Natural killer cell (primary cell): ENCODE measurements around the gene HMCN2. TPM values are rescaled to one million over a fixed set of nuclear protein-coding genes. Genes with fewer than 3 reads are reported as not detected.

Experiments
- ATAC-seq, 3 donors: fragments of 150-1000 bp in 2 of 3; fragments of 200-7000 bp in 1 of 3; cut with Tn5 transposase; 1 replicate in 1 of 3; 2 replicates in 2 of 3; pipeline ENCODE4 v1.10.0; 2021; ENCODE audit warnings: mild to moderate bottlenecking in 2 of 3, moderate library complexity in 2 of 3
- DNase-seq, 2 donors: peaks; one replicate each; pipeline versions ENCODE4 v3.0.0 to v3.0.0-alpha.2; 2013 to 2021; ENCODE audit warnings: mixed read lengths in 1 of 2
- H3K27ac ChIP-seq: one replicate; pipeline ENCODE4 v1.5.1; 2013; ENCODE audit warnings: mild to moderate bottlenecking, low read length
- H3K27me3 ChIP-seq: one replicate; pipeline ENCODE4 v1.6.1; 2013; ENCODE audit warnings: low read length; ENCODE audit not compliant: control insufficient read depth, insufficient read depth
- H3K36me3 ChIP-seq: one replicate; pipeline ENCODE4 v1.6.1; 2013; ENCODE audit warnings: low read length; ENCODE audit not compliant: control insufficient read depth, insufficient read depth
- H3K4me1 ChIP-seq: one replicate; pipeline ENCODE4 v1.6.1; 2013; ENCODE audit warnings: low read length; ENCODE audit not compliant: control insufficient read depth, insufficient read depth
- H3K4me3 ChIP-seq: one replicate; pipeline ENCODE4 v1.5.1; 2013; ENCODE audit warnings: low read length
- H3K9me3 ChIP-seq: one replicate; pipeline ENCODE4 v1.6.1; 2013; ENCODE audit warnings: low read length; ENCODE audit not compliant: control insufficient read depth, insufficient read depth
- H3K27ac Mint-ChIP-seq, 2 donors: one replicate each; pipeline ENCODE4 v1.8.0; 2022; ENCODE audit warnings: mild to moderate bottlenecking in 2 of 2, mixed read lengths in 2 of 2, moderate library complexity in 1 of 2
- H3K27me3 Mint-ChIP-seq, 2 donors: one replicate each; pipeline ENCODE4 v1.8.0; 2022; ENCODE audit warnings: low read depth in 2 of 2, mixed read lengths in 2 of 2
- H3K36me3 Mint-ChIP-seq: one replicate; pipeline ENCODE4 v1.8.0; 2022; ENCODE audit warnings: mixed read lengths
- H3K4me1 Mint-ChIP-seq, 2 donors: one replicate each; pipeline ENCODE4 v1.8.0; 2022; ENCODE audit warnings: mixed read lengths in 2 of 2
- H3K4me3 Mint-ChIP-seq: one replicate; pipeline ENCODE4 v1.8.0; 2022; ENCODE audit warnings: mild to moderate bottlenecking, moderate library complexity, mixed read lengths
- H3K9me3 Mint-ChIP-seq, 2 donors: one replicate each; pipeline ENCODE4 v1.8.0; 2022; ENCODE audit warnings: mixed read lengths in 2 of 2
- WGBS: methylation state at CpG from one replicate; pipeline ENCODE4 v1.1.7; 2013; ENCODE audit warnings: missing lambda C conversion rate; ENCODE audit not compliant: insufficient coverage; 5-methylcytosine and 5-hydroxymethylcytosine counted together
- intact Hi-C: fragments of 100-400 bp; cut with micrococcal nuclease; formaldehyde crosslinking; loops from one replicate; pipeline ENCODE4 v1.14.2; 2022
- total RNA-seq, 4 donors: library from RNA; stranded (reverse); fragments of 120-200 nt in 1 of 4; gene quantifications; one replicate each; pipeline versions ENCODE4 v1.2.3 to v1.2.4, GENCODE V29; 2013 to 2022
- TF ChIP-seq, protein P1 (sequence below): fragments of 200-600 bp; IDR thresholded peaks from one replicate; pipeline ENCODE4 v1.8.0; 2022; ENCODE audit warnings: antibody characterized with exemption

HMCN2 gene
- total RNA-seq, 3 donors from 2014 or later (not counting 1 experiment from before 2014, with no cell fraction given): not detected

DNA sequence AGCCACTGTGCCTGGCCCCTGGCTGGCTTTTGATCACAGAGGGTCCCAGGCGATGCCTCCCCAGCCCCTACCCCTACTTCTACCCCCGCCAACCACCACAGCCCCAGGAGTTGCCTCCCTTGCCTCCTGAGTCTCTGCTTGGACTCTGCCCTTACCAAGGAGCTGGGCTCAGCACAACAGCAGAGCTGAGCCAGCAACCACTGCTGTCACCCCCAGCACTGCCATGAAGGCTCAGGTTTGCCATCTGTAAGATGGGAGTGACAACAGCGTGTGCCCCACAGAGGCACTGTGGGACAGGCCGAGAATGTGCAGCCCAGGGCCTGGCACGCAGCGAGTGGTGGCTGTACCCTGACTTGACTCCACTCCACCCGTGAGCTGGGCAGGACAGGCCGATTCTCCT, 116.1 kb downstream of the HMCN2 start:
- no peak overlapping the region for H3K4me3 Mint-ChIP-seq
- H3K27me3 Mint-ChIP-seq: no peaks in the 10 kb centered on the region
- H3K36me3 ChIP-seq: no peaks in the 10 kb centered on the region
- intact Hi-C loops: no loop called here
- H3K27ac Mint-ChIP-seq: no peak overlapping the region
- no peak overlapping the region for H3K27ac ChIP-seq
- TF ChIP-seq, protein P1, sequence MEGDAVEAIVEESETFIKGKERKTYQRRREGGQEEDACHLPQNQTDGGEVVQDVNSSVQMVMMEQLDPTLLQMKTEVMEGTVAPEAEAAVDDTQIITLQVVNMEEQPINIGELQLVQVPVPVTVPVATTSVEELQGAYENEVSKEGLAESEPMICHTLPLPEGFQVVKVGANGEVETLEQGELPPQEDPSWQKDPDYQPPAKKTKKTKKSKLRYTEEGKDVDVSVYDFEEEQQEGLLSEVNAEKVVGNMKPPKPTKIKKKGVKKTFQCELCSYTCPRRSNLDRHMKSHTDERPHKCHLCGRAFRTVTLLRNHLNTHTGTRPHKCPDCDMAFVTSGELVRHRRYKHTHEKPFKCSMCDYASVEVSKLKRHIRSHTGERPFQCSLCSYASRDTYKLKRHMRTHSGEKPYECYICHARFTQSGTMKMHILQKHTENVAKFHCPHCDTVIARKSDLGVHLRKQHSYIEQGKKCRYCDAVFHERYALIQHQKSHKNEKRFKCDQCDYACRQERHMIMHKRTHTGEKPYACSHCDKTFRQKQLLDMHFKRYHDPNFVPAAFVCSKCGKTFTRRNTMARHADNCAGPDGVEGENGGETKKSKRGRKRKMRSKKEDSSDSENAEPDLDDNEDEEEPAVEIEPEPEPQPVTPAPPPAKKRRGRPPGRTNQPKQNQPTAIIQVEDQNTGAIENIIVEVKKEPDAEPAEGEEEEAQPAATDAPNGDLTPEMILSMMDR: no peak
- no peaks in the 10 kb centered on the region for H3K9me3 ChIP-seq
- H3K4me1 Mint-ChIP-seq: no peaks in the 10 kb centered on the region
- H3K9me3 Mint-ChIP-seq: no peaks in the 10 kb centered on the region
- no peaks in the 10 kb centered on the region for H3K4me1 ChIP-seq
- H3K4me3 ChIP-seq: no peak overlapping the region
- no peaks in the 10 kb centered on the region for H3K36me3 Mint-ChIP-seq
- 91% methylated on average over 8 of the region's 8 CpGs for WGBS
- DNase-seq (no peak), ATAC-seq (no peak)
- no peaks in the 10 kb centered on the region for H3K27me3 ChIP-seq

GRCh38 chr9:130382096-130382495, 116.5 kb downstream of the HMCN2 start:
- no peaks in the 10 kb centered on the region for H3K27me3 Mint-ChIP-seq
- WGBS: 85% methylated on average over 18 of the region's 18 CpGs
- TF ChIP-seq, protein P1: no peak
- H3K36me3 Mint-ChIP-seq: no peaks in the 10 kb centered on the region
- Histone ChIP-seq H3K36me3 (no peaks in the 10 kb centered on the region), H3K4me1 (no peaks in the 10 kb centered on the region), H3K27me3 (no peaks in the 10 kb centered on the region), H3K27ac (no peak overlapping the region), H3K4me3 (no peak overlapping the region), H3K9me3 (no peaks in the 10 kb centered on the region)
- DNase-seq (no peak), ATAC-seq (no peak)
- H3K9me3 Mint-ChIP-seq: no peaks in the 10 kb centered on the region
- no peak overlapping the region for H3K4me3 Mint-ChIP-seq
- H3K27ac Mint-ChIP-seq: no peak overlapping the region
- no peaks in the 10 kb centered on the region for H3K4me1 Mint-ChIP-seq
- intact Hi-C loops: no loop called here

GRCh38 chr9:130382636-130383349, 117.2 kb downstream of the HMCN2 start:
- WGBS: 91% methylated on average over 17 of the region's 20 CpGs
- ATAC-seq (no peak), DNase-seq (no peak)
- no peak overlapping the region for H3K4me3 Mint-ChIP-seq
- no peak overlapping the region for H3K27ac Mint-ChIP-seq
- no peaks in the 10 kb centered on the region for H3K9me3 Mint-ChIP-seq
- no peaks in the 10 kb centered on the region for H3K36me3 Mint-ChIP-seq
- no peak overlapping the region for H3K27ac ChIP-seq
- TF ChIP-seq, protein P1: no peak
- no peak overlapping the region for H3K4me3 ChIP-seq
- H3K36me3 ChIP-seq: no peaks in the 10 kb centered on the region
- H3K27me3 ChIP-seq: no peaks in the 10 kb centered on the region
- no peaks in the 10 kb centered on the region for H3K4me1 Mint-ChIP-seq
- no peaks in the 10 kb centered on the region for H3K9me3 ChIP-seq
- intact Hi-C loops: no loop called here
- H3K4me1 ChIP-seq: no peaks in the 10 kb centered on the region
- no peaks in the 10 kb centered on the region for H3K27me3 Mint-ChIP-seq

DNA sequence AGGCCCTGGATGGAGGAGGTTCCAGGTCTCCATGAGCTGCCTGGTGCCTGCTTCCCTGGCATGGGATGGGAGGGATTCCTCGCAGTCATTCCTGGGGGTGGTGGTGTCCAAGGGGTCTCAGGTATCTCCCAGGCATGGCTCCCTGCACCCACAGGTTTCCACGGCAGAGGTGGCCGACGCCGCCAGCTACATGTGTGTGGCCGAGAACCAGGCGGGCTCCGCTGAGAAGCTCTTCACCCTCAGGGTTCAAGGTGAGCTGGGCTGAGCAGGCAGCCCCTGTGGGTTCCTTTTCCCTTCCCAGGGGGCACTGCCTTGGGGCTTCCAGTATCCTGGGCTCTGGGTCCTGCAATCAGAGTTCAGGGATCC, 117.8 kb downstream of the HMCN2 start:
- H3K36me3 Mint-ChIP-seq: no peaks in the 10 kb centered on the region
- no peaks in the 10 kb centered on the region for H3K9me3 Mint-ChIP-seq
- no peak for ATAC-seq
- intact Hi-C loops: no loop called here
- H3K36me3 ChIP-seq: no peaks in the 10 kb centered on the region
- no peaks in the 10 kb centered on the region for H3K4me1 Mint-ChIP-seq
- H3K27ac ChIP-seq: no peak overlapping the region
- 95% methylated on average over 8 of the region's 8 CpGs for WGBS
- no peaks in the 10 kb centered on the region for H3K4me1 ChIP-seq
- H3K4me3 ChIP-seq: no peak overlapping the region
- DNase-seq: no peak
- no peaks in the 10 kb centered on the region for H3K27me3 Mint-ChIP-seq
- TF ChIP-seq, protein P1: no peak
- H3K27me3 ChIP-seq: no peaks in the 10 kb centered on the region
- no peak overlapping the region for H3K27ac Mint-ChIP-seq
- no peaks in the 10 kb centered on the region for H3K9me3 ChIP-seq
- no peak overlapping the region for H3K4me3 Mint-ChIP-seq
